DND-41 (cell line): Measurements from ENCODE around the gene HNRNPA2B1.
"Not testable (repeated sequence)": the region's sequence is repeated elsewhere in the genome, so short reads cannot be mapped to it uniquely, and the experiment has no call there.

ENCODE experiments used
- ATAC-seq: fragments of 200-7000 bp; cut with Tn5 transposase; 3 replicates; pipeline ENCODE4 v1.9.1; 2021; ENCODE audit warnings: low read depth; ENCODE audit not compliant: insufficient read depth
- DNase-seq: peaks from one replicate; pipeline ENCODE4 v3.0.0-alpha.2; 2020
- H2AFZ ChIP-seq: 2 replicates; pipeline ENCODE4 v1.6.0; 2012; ENCODE audit warnings: low read depth, low read length
- H3K27ac ChIP-seq: 2 replicates; pipeline ENCODE4 v1.5.1; 2012; ENCODE audit warnings: low read length, inconsistent platforms
- H3K27me3 ChIP-seq: fragments of 200-600 bp; sonication (generic); 2 replicates; pipeline ENCODE4 v1.6.0; 2012; ENCODE audit warnings: low read length, mild to moderate bottlenecking, inconsistent platforms; ENCODE audit not compliant: insufficient read depth, poor library complexity
- H3K36me3 ChIP-seq: 2 replicates; pipeline ENCODE4 v1.5.1; 2012; ENCODE audit warnings: low read length, inconsistent platforms; ENCODE audit not compliant: insufficient read depth
- H3K4me1 ChIP-seq: 2 replicates; pipeline ENCODE4 v1.5.1; 2012; ENCODE audit warnings: mild to moderate bottlenecking, low read length; ENCODE audit not compliant: insufficient read depth
- H3K4me2 ChIP-seq: 2 replicates; pipeline ENCODE4 v1.6.0; 2012; ENCODE audit warnings: mild to moderate bottlenecking, moderate library complexity, low read length, inconsistent platforms; ENCODE audit not compliant: insufficient read depth
- H3K4me3 ChIP-seq, 2 experiments: fragments of 200-600 bp in 1 of 2; shearing (Covaris generic) in 1 of 2; 2 replicates each; pipeline ENCODE4 v1.5.1; 2012 to 2016; ENCODE audit warnings: inconsistent platforms in 2 of 2, low read length in 2 of 2, mild to moderate bottlenecking in 2 of 2, low read depth in 1 of 2, moderate library complexity in 1 of 2
- H3K79me2 ChIP-seq: 2 replicates; pipeline ENCODE4 v1.6.0; 2012; ENCODE audit warnings: low read length, inconsistent platforms; ENCODE audit not compliant: insufficient read depth
- H3K9ac ChIP-seq: 2 replicates; pipeline ENCODE4 v1.6.0; 2012; ENCODE audit warnings: low read depth, mild to moderate bottlenecking, inconsistent platforms, low read length, moderate library complexity
- H3K9me3 ChIP-seq: 2 replicates; pipeline ENCODE4 v1.5.1; 2012; ENCODE audit warnings: low read length, moderate library complexity, mild to moderate bottlenecking, inconsistent platforms; ENCODE audit not compliant: insufficient read depth, severe bottlenecking
- H4K20me1 ChIP-seq: 2 replicates; pipeline ENCODE4 v1.6.0; 2012; ENCODE audit warnings: low read length; ENCODE audit not compliant: insufficient read depth
- CTCF ChIP-seq: IDR thresholded peaks from 2 replicates; pipeline ENCODE4 v1.5.1; 2012; ENCODE audit warnings: borderline replicate concordance, low read length, moderate library complexity, mild to moderate bottlenecking; ENCODE audit not compliant: poor library complexity, severe bottlenecking; ENCODE audit errors: extremely low read depth
- EZH2 ChIP-seq: IDR thresholded peaks from 3 replicates; pipeline ENCODE4 v1.6.1; 2012; ENCODE audit warnings: borderline replicate concordance, low read depth, mild to moderate bottlenecking, moderate library complexity, low read length, inconsistent platforms; ENCODE audit not compliant: severe bottlenecking

Gene HNRNPA2B1

GRCh38 chr7:26153823-26154783, 46.4 kb downstream of the HNRNPA2B1 start:
- no peak for DNase-seq
- H2AFZ ChIP-seq: no peak overlapping the region
- no peak overlapping the region for H3K27ac ChIP-seq
- no peaks in the 10 kb centered on the region for H3K36me3 ChIP-seq
- no peak overlapping the region for H3K4me2 ChIP-seq
- H3K27me3 ChIP-seq: no peaks in the 10 kb centered on the region
- H4K20me1 ChIP-seq: no peaks in the 10 kb centered on the region
- H3K4me1 ChIP-seq: peaks cover 23% of the 10 kb centered on the region
- no peaks in the 10 kb centered on the region for H3K79me2 ChIP-seq
- no peak overlapping the region for H3K4me3 ChIP-seq
- no peak for ATAC-seq
- TF ChIP-seq EZH2 (no peak), CTCF (no peak)
- no peak overlapping the region for H3K9ac ChIP-seq
- no peaks in the 10 kb centered on the region for H3K9me3 ChIP-seq

- no peak overlapping the region for H3K4me2 ChIP-seq
Measured at GRCh38 chr7:26153241-26153822, 47.2 kb downstream of the HNRNPA2B1 start.

GRCh38 chr7:26152782-26153240, 47.7 kb downstream of the HNRNPA2B1 start:
- not testable (repeated sequence) for H3K27me3 ChIP-seq, H3K4me3 ChIP-seq, DNase-seq, H3K4me2 ChIP-seq, H3K9ac ChIP-seq, ATAC-seq, H3K27ac ChIP-seq, H3K36me3 ChIP-seq, H3K9me3 ChIP-seq, H3K79me2 ChIP-seq, H2AFZ ChIP-seq, H4K20me1 ChIP-seq
- H3K4me1 ChIP-seq: peaks cover 23% of the 10 kb centered on the region

More at GRCh38 chr7:26153241-26153822, 47.2 kb downstream of the HNRNPA2B1 start:
- H4K20me1 ChIP-seq: no peaks in the 10 kb centered on the region
- H3K9ac ChIP-seq: no peak overlapping the region
- H3K79me2 ChIP-seq: no peaks in the 10 kb centered on the region
- no peak for DNase-seq
- no peaks in the 10 kb centered on the region for H3K27me3 ChIP-seq
- H3K36me3 ChIP-seq: no peaks in the 10 kb centered on the region
- no peak overlapping the region for H3K4me3 ChIP-seq
- H3K27ac ChIP-seq: no peak overlapping the region
- no peak for TF ChIP-seq CTCF
- no peak for TF ChIP-seq EZH2
- no peaks in the 10 kb centered on the region for H3K9me3 ChIP-seq
- no peak for ATAC-seq
- H2AFZ ChIP-seq: no peak overlapping the region
- H3K4me1 ChIP-seq: peaks cover 23% of the 10 kb centered on the region

DNA sequence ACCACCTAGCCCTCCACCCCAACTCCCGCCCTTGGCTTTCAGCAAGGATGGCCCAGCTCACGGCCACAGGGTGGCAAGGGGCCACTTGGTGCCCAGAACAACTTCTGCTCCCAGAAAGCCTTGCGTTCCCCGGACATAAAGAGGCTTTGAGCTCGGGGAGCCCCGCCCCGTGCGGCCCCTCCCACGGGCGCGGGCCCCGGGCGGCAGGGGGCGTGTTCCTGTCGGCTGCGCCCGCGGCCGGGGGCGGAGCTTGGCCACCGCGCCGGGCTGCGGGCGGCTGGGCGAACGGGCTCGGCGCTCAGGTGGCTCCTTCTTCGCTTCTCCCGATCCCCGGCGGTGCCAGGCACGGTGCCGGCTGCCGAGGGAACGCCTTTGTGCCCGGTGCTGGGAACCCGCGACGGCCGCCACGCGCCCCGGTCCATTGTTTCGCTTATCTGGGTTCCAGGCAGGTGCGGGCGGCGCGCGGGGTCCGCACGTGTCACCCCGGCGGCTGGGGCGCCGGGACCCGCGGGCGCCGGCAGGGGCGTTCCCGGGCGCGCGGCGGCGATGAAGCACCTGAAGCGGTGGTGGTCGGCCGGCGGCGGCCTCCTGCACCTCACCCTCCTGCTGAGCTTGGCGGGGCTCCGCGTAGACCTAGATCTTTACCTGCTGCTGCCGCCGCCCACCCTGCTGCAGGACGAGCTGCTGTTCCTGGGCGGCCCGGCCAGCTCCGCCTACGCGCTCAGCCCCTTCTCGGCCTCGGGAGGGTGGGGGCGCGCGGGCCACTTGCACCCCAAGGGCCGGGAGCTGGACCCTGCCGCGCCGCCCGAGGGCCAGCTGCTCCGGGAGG, 48.4 kb downstream of the HNRNPA2B1 start, which contains the start of gene NFE2L3:
NFE2L3 (plus strand) TSS at position 246 of the 829 bp plus-strand sequence; CDS start at position 547, 301 bp downstream.
- Histone ChIP-seq H3K4me2 (no peak within 1 kb of the TSS), H3K9me3 (no peaks in the 10 kb centered on the region), H3K4me1 (peaks cover 20% of the 10 kb centered on the region), H4K20me1 (no peaks in the 10 kb centered on the region), H2AFZ (no peak within 1 kb of the TSS), H3K4me3 (no peak within 1 kb of the TSS), H3K27ac (no peak within 1 kb of the TSS), H3K9ac (no peak within 1 kb of the TSS), H3K79me2 (no peaks in the 10 kb centered on the region), H3K27me3 (no peaks in the 10 kb centered on the region), H3K36me3 (no peaks in the 10 kb centered on the region)
- ATAC-seq (no peak), DNase-seq (no peak)
- TF ChIP-seq EZH2 (no peak), CTCF (no peak)
